ENCODE data around the gene TFAP2A.

Gene TFAP2A

DNA sequence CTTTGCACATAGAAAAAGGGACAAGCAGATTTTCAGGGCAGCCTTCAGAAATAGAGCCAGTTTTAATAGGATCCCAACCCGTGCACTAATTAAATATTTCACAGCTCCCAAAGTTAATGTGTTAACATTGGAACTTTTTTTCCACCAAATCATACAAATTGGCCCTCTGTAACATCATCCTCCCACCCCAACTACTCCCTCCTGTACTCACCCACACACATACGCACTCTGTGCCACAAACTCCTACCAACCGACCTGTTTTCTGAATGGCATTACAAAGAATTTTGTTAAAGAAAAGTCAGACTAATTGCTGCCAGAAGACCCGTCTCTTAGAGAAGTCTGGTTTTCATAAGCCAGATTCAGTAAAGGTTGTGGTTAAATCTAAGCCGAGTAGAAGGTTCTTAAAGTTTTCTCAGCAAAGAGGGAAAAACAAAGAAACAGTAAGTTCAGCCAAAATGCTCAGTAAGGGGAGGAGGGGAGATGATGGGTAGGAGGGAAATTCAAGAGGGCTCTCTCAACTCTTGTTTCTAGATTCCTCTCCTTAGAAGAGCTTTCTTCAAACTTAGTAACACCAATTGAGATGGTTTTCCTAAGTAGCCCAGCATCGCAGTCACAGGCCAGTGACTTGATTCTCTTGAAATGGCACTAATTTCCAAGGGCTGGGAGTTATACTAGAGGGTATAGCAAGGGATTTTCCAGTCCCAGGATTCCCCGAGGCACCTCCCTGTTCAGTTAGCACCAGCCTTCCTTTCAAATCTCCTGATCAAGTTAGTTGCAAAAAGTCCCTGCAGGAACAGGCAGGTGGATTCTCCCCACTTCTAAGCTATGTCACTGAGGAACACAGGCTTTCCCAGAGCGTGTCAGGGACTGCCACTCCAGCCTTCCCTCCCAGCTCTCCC, 27.9 kb downstream of the TFAP2A start:
- H3K9me2 ChIP-seq (replicated peaks; ENCODE audit: low read depth, low read length) = no peaks in the 10 kb centered on the region
- TF ChIP-seq EZH2phosphoT487 (IDR thresholded peaks at IDR 0.05; ENCODE audit: borderline replicate concordance) = no peak
- TF ChIP-seq, protein P1, sequence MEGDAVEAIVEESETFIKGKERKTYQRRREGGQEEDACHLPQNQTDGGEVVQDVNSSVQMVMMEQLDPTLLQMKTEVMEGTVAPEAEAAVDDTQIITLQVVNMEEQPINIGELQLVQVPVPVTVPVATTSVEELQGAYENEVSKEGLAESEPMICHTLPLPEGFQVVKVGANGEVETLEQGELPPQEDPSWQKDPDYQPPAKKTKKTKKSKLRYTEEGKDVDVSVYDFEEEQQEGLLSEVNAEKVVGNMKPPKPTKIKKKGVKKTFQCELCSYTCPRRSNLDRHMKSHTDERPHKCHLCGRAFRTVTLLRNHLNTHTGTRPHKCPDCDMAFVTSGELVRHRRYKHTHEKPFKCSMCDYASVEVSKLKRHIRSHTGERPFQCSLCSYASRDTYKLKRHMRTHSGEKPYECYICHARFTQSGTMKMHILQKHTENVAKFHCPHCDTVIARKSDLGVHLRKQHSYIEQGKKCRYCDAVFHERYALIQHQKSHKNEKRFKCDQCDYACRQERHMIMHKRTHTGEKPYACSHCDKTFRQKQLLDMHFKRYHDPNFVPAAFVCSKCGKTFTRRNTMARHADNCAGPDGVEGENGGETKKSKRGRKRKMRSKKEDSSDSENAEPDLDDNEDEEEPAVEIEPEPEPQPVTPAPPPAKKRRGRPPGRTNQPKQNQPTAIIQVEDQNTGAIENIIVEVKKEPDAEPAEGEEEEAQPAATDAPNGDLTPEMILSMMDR (conservative IDR thresholded peaks at IDR 0.05; ENCODE audit: low read length) = no peak
- no peak overlapping the region for H2AFZ ChIP-seq (ENCODE audit: low read length)
- H3K4me1 ChIP-seq (ENCODE audit: insufficient read depth, low read length, poor library complexity, severe bottlenecking) = no peaks in the 10 kb centered on the region
- no peak overlapping the region for H3K9ac ChIP-seq (ENCODE audit: low read depth, low read length, poor library complexity, severe bottlenecking)
- no peaks in the 10 kb centered on the region for H3F3A ChIP-seq (ENCODE audit: low read depth)
- H3K4me2 ChIP-seq (ENCODE audit: low read depth, low read length, poor library complexity, severe bottlenecking) = no peak overlapping the region
- no peaks in the 10 kb centered on the region for H3K79me2 ChIP-seq (ENCODE audit: insufficient read depth, low read length)
- no peaks in the 10 kb centered on the region for H4K20me1 ChIP-seq (ENCODE audit: insufficient read depth, low read length, poor library complexity, severe bottlenecking)
- H3K4me3 ChIP-seq (ENCODE audit: low read length, poor library complexity, severe bottlenecking) = no peak overlapping the region
- no peaks in the 10 kb centered on the region for H3K36me3 ChIP-seq (ENCODE audit: insufficient read depth, low read length)
- H3K27me3 ChIP-seq (ENCODE audit: insufficient read depth, low read length, poor library complexity, severe bottlenecking) = no peaks in the 10 kb centered on the region
- no peaks in the 10 kb centered on the region for H3K9me3 ChIP-seq (ENCODE audit: insufficient read depth, low read depth, low read length)

DNA sequence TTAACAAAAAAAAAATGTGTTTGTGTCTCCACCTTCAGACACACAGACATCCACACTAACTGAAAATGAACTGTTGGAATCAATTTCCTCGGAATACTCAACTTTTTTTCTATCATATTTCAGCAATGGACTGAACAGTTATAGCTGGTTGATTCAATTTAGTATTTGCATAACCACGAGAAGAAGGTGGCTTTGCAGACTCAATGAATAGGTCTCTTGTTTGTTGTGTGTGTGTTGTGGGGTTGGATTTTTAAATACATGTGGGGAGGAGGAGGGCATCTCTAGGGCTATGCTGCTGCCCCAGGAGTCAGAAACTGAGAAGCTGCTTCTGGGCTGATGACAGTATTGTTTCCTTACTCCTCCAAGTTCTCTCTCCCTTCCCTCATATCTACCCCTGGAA, 28.7 kb downstream of the TFAP2A start:
- Histone ChIP-seq H3K9me2 (replicated peaks; ENCODE audit: low read depth, low read length) (no peaks in the 10 kb centered on the region), H2AFZ (ENCODE audit: low read length) (no peak overlapping the region), H3K4me3 (ENCODE audit: low read length, poor library complexity, severe bottlenecking) (no peak overlapping the region), H3K4me2 (ENCODE audit: low read depth, low read length, poor library complexity, severe bottlenecking) (no peak overlapping the region), H3K79me2 (ENCODE audit: insufficient read depth, low read length) (no peaks in the 10 kb centered on the region), H4K20me1 (ENCODE audit: insufficient read depth, low read length, poor library complexity, severe bottlenecking) (no peaks in the 10 kb centered on the region), H3K9me3 (ENCODE audit: insufficient read depth, low read depth, low read length) (no peaks in the 10 kb centered on the region), H3K27me3 (ENCODE audit: insufficient read depth, low read length, poor library complexity, severe bottlenecking) (no peaks in the 10 kb centered on the region), H3F3A (ENCODE audit: low read depth) (no peaks in the 10 kb centered on the region), H3K36me3 (ENCODE audit: insufficient read depth, low read length) (no peaks in the 10 kb centered on the region), H3K4me1 (ENCODE audit: insufficient read depth, low read length, poor library complexity, severe bottlenecking) (no peaks in the 10 kb centered on the region), H3K9ac (ENCODE audit: low read depth, low read length, poor library complexity, severe bottlenecking) (no peak overlapping the region)
- TF ChIP-seq, protein P1 (conservative IDR thresholded peaks at IDR 0.05; ENCODE audit: low read length) = no peak
- no peak for TF ChIP-seq EZH2phosphoT487 (IDR thresholded peaks at IDR 0.05; ENCODE audit: borderline replicate concordance)

DNA sequence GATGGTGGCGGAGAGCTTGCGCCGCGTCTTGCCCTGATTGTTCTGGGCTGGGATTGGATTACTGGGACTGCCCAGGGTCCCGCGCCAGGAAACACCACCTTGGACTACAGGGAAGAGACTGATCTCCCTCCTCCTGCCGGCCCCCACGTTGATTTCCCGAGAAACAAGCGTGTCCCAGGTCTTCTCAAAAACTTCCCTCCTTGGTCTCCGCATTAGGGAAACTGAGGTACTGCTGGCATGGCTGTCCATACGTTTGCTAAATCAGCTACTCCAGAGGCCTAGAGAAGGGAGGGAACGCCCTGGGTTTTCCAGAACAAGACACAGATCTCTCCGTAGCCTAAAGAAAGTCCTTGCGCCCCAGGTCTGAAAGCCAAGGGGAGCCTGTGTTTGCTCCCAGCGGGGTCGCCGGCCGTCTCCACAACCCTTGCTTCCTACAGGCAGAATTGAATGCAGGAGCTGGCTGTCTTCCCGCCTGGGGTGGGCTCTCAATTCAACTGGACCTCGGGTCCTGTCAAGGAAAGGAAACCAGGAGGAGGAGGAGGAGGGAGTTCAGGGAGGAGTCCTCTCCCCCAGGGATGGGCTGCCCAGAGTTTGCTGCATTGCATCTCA, 29.2 kb downstream of the TFAP2A start:
- Histone ChIP-seq H3F3A (ENCODE audit: low read depth) (no peaks in the 10 kb centered on the region), H3K4me3 (ENCODE audit: low read length, poor library complexity, severe bottlenecking) (no peak overlapping the region), H2AFZ (ENCODE audit: low read length) (no peak overlapping the region), H3K9ac (ENCODE audit: low read depth, low read length, poor library complexity, severe bottlenecking) (no peak overlapping the region), H3K36me3 (ENCODE audit: insufficient read depth, low read length) (no peaks in the 10 kb centered on the region), H3K4me1 (ENCODE audit: insufficient read depth, low read length, poor library complexity, severe bottlenecking) (no peaks in the 10 kb centered on the region), H3K9me2 (replicated peaks; ENCODE audit: low read depth, low read length) (no peaks in the 10 kb centered on the region), H3K79me2 (ENCODE audit: insufficient read depth, low read length) (no peaks in the 10 kb centered on the region), H4K20me1 (ENCODE audit: insufficient read depth, low read length, poor library complexity, severe bottlenecking) (no peaks in the 10 kb centered on the region), H3K27me3 (ENCODE audit: insufficient read depth, low read length, poor library complexity, severe bottlenecking) (no peaks in the 10 kb centered on the region), H3K4me2 (ENCODE audit: low read depth, low read length, poor library complexity, severe bottlenecking) (no peak overlapping the region), H3K9me3 (ENCODE audit: insufficient read depth, low read depth, low read length) (no peaks in the 10 kb centered on the region)
- TF ChIP-seq, protein P1 (conservative IDR thresholded peaks at IDR 0.05; ENCODE audit: low read length) = no peak
- TF ChIP-seq EZH2phosphoT487 (IDR thresholded peaks at IDR 0.05; ENCODE audit: borderline replicate concordance) = no peak

Data from Loucy (cell line).